GM18868 (cell line): ENCODE data around the gene FAM222A.

Experiments used
- ATAC-seq: cut with Tn5 transposase; IDR thresholded peaks from one replicate; pipeline ENCODE4 v1.9.1; 2021; ENCODE audit warnings: mild to moderate bottlenecking, moderate library complexity; ENCODE audit not compliant: unreplicated experiment

FAM222A gene

DNA sequence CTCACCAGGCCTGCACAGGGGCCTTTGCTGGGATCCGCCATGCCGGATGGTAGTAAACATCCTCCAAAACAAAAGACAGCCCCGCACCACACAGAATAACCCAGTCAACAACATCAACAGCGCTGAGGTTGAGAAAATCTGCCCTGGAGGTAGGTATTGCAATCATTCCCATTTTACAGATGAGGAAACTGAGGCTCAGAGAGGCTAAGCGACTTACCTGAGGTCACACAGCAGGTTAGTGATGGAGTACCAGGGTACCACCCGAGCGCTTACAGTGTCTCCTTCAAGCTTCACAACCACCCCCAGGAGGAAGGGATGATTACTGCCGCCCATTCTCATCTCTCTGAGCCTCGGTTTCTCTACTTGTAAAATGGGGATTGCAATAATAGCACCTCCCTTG is 104.6 kb downstream of the FAM222A start:
- no peak for ATAC-seq

DNA sequence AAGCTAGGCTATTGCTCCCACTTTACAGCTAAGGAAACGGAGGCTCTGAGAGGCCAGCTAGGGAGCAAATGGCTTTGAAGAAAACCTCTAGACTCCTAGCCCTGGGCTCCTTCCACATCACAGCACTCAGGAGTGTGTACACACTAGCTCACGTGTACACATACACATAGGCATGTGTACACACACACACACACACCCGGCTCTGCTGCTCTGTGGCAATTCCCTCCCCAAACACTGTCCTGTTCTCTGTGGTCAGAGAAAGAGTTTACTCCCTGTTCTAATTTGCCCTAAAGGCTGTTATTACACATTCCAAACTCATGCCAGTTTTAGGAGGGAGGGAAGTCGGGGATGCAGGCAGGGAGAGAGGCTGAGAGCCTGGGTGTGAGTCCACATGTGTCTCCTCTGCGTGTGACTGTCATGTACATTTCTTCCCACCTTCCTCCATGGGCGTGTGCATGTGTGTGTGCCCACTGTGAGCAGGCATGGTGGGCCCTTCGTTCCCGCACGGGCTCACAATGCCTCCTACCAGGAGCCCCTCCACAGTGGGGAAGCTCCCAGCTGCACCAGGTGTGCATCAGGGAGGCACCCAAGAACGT is 105.4 kb downstream of the FAM222A start:
- no peak for ATAC-seq
